DMS79 (cell line): ENCODE results near the gene R3HCC1L.

ENCODE experiments used
- DNase-seq: peaks from one replicate; lab custom pipeline; 2025; lab: John Stamatoyannopoulos, UW

R3HCC1L gene

DNA sequence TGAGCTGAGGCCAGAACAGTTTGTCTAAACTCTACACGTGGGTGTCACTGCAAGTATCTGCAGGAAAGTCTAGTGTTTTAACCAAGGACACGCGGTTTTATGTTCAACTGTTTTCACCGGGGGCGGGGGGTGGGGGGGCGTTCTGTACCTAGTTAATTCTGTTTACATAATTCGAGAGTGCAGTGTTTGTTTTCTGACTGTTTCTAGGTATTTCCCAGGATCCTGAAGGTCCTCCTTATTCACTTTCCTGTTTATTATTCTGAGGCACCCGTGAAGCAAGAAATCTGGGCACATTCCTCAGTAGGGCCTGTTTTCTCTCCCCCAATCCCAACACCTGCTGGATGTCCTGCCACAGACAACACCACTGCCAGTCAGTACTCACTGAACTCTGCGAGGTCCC lies 125.9 kb downstream of the R3HCC1L start:
- no peak for DNase-seq

DNA sequence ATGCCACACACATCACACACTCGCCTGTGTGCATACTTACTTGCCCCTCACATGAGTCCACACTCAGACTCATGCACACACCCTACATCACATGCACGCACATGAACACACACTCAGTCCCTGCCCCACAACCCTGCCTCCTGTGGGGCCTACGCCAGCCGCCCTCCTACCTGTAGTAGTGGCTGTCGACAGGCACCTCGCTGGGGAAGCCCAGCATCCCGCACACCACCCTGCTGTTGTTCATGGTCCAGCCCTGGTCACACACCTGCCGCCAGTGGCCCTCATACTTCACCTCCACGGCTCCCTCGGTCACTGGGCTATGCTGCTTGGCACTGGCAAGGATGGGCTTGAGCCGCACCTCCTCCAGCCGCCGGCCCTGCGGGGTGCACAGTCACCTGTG lies 126.3 kb downstream of the R3HCC1L start:
- DNase-seq = no peak

DNA sequence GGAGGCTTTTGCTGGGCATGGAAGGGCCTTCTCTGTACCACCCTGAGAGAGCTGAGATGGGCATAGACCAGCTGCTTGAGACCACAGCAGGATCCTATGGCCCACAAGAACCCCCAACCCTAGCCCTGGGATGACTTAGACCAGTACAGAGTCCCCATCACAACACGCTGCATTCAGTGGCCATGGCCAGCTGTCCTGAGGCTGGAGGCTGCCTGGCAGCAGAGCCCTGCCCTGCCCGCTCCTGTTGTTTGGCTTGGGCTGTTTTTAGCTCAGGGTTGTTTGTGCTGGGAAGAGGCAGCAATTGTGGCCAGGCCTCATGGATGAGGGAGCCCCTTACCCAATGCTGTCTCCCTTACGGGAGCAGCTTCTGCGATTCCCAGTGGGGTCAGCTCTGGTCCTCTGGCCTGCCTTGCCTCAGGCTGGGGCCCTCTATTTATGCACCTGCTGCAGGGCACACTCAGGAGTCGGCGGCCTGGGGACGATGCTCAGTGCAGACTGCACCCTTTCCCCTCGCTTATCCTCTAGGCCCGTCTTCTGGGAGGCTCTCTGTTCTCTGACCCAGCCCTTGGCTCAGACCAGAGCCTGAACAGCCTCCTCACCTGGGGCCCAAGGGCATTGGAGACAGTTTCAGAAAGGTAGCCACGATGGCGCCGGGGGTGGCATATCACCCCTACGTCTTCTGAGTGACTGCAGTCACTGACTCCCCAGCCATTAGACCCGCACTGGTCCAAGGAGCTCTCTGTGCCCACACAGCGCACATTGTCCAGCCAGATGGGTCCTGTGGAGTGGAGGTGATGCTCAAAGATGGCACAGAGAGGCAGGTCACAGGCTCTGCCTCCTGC lies 127.2 kb downstream of the R3HCC1L start:
- no peak for DNase-seq

DNA sequence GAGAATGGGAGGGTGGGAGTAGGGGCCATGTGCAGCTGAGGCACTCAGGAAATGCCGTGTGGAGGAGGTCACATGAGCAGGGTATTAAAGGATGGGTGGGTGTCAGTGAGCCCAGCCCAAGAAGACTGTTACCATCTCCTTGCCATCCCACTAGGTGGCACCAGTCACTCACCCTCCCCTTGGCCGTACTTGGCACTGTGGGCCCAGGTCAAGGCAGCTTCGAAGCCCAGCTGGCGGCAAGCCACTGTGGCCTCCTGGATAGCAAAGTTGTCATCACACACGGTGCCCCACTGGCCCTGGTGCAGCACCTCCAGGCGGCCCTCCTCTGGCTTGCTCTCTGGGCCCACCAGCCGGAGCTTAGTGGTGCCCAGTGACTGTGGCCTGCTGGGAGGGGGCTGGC lies 128.1 kb downstream of the R3HCC1L start:
- no peak for DNase-seq

DNA sequence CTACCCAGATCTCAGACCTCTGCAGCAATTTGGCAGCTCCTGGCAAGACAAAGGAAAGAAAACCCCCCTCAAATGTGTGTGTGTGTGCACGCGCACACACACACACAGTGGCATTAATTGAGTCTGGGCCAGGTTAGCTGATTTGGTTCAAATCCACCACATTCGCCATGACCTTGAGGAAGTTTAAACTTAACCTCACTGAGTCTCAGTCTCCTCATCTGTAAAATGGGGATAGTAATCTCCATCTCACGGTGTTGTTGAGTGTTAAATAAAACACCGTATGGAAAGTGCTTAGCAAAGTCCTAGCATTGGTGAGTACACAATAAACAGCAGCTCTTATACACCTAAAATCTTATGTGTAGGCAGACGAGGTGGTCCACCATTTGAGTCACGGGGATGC lies 128.6 kb downstream of the R3HCC1L start:
- DNase-seq = no peak

DNA sequence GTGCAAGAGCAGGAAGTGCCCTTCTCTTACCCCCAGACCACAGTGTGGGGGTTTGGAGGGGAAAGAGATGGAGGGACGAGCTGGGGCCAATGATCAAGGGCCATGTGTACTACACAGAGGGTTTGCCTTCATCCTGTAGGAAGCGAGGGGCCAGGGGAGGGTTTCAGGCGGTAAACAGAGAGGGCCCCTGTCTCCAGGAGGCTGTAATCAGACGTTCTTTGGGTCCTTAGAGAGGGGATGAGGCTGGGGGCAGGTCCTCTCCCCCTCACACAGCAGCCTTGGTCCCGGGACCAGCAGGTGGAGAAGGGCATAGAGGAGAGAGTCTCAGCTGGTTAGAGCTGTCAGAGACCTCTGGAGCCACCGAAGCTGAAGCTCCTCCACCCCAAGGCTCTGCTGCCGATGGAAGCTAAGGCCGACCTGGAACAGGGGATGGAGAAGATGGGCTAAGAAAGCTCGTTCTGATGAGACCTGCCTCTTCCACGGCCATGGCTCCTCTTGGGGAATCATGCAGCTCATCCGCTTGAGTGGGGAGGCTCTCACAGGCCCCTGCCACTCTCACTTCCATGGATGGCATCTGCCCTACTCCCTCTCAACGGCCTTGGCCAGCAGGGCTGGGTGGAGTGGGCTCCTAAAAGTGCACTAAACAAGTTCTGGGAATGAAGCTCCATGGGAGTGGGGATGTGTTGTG lies 130.1 kb downstream of the R3HCC1L start:
- DNase-seq = no peak

DNA sequence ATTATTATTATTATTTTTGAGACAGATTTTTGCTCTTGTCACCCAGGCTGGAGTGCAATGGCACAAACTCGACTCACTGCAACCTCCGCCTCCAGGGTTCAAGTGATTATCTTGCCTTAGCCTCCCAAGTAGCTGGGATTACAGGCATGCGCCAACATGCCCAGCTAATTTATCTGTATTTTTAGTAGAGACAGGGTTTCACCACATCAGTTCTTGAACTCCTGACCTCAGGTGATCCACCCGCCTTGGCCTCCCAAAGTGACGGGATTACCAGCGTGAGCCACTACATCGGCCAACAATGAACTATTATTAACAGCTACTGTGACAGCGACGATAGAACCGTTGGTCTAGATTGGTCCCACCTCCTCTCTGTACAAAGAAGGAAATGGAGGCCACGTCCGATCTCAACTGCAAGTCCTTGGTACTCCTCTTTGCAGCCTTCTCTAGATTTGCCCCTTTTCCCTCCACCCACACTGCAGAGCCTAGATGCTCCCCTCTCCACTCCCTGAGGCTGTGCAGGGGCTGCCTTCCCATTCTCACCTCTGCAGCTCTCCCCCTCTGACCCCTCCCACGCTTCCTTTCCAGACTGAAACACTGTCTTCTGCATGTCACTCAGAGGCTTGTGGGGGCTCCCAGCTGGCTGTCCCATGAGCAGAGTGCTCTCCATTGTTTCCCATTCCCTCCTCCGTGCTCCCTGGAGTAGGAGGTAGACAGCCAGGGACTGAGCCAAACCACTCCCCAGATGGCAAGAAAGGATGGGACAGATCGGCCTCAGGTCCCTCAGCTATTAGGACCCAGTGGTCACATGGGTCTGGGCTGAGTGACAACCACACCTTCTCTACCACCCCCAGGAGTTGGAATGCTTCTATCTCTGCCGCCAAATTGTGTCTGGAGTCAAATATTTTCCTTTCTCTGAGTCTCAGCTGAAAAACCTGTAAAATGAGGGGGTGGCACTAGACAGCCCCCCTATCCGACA lies 131.2 kb downstream of the R3HCC1L start:
- DNase-seq = no peak

DNA sequence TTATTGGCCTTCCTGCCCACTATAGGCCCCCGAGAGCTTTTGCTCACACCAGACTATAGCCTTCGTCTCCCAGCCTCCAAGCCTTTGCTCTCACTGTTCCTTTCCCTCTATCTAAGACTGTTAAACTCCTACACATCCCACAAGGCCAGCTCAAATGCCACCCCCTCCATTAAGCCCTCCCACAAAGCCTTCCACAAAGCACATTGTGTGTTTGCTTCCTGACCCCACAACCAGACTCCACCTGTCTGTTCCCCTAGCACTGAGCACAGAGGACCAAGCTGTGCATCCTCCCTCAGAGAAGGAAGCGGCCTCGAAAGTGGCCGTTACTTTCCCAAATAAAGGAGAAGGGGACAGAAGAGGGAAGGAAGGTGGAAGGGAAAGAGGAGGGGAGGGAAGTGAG lies 132.2 kb downstream of the R3HCC1L start:
- DNase-seq = no peak

DNA sequence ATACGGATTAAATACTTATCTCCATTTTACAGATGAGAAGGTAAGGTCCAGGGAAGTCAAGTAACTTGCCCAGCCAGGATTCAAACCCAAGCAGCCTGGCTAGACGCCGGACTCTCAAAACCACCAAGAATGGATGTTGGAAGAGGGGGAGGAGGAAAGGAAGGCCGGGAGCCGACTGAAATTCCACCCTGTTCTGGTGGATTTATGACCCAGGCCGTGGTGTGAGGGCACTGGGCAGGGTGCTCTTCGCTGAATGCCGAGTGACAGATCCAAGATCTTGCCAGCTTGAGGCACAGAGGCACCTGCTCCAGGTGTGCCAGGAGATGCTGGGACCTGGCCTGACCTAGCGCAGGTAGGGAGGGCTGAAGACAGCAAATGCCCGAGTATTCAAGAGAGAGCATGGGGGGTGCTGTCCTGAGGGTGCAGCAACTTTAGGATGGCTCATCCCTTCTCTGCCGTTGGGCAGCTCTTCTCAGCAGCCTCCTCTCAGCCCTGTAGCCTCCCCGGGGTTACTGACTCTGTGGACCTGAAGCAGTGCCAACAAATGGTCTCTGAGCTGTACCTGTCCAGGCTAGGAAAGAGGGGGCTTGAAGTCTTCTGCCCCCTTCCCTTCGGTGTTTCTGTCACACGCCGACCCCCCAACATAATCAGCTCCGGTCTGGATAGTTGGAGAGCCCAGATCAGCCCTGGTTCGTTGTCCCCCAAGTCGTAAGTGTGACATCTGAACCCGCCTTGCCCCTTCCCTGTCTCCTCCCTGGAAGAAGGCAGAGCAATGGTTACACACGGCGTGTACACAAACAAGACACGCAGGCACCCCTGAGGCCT lies 132.8 kb downstream of the R3HCC1L start:
- no peak for DNase-seq

DNA sequence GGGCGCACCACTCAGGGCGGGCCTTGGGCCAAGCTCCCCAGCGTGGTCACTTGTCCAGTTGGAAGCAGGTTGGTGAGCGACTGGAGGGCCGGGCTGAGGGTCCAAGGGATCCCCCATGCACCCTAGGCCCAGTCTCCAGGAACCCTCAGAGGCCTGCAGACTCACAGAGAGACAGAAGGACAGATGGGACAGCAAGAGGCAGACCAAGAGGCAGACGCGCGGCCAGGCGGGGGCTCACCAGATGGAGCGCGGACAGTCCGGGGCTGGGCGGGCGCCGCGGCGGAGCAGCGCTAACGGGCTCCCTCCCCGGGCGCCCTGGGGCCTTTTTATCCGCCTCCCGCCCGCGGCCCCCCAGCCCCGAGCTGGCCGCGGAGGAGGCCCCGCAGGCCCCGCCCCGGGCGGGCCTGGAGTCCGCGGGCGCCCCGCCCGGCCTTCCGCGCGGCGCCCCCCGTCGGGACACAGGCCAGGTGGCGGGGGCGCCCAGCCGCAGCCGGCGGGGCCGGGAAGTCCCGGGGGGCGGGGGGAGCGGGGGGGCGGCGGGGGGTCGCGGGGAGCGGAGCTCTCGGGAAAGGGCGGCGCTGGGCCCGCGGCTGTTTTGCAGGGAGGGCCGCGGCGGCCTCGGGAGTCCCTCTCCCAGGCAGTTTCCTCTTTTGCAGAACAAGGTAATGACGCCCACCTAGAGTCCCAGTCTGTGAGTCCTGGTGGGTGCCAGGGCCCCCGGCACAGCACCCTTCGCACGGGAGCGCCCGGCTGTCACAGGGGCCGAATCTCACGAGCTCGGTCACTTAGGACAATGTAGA lies 133.6 kb downstream of the R3HCC1L start, which contains the start of gene LOXL4:
LOXL4 (minus strand) TSS at position 301 of the 800 bp plus-strand sequence. CDS start 5,175 bp downstream, outside the sequence.
- DNase-seq = no peak

DNA sequence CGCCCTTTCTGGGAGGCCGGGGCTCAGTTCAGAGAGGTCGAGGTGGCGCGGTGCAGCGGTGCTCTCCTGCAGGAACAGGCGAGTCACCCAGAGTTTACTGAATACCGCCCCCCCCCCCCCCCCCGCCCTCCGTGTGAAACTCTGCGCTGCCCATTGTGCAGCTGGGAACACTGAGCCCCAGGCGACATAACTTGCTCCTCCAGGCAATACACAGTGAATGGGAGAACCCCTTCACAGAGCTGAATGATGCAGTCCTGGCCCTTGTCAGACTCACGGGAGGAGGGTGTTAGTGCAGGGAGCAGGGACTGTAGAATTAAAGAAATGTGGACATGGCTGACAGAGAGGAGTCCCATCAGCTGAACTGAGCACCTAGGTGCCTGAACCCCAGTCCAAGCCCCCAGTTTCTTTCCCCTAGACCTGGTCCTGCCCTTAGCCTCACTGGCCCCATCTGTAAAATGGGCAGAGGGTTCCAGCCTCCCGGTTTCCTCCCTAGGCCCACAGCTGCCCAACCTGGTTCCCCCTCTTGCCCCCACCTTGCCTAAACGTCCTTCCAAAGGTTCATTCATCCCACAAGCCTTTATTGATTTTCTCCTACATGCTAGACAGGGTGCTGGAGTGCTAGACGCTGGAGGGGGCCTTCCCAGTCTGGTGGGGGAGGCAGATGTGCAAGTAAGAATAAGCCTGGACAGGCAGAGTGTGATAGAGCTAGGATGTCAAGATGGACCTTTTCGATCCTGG lies 134.4 kb downstream of the R3HCC1L start:
- DNase-seq = no peak

DNA sequence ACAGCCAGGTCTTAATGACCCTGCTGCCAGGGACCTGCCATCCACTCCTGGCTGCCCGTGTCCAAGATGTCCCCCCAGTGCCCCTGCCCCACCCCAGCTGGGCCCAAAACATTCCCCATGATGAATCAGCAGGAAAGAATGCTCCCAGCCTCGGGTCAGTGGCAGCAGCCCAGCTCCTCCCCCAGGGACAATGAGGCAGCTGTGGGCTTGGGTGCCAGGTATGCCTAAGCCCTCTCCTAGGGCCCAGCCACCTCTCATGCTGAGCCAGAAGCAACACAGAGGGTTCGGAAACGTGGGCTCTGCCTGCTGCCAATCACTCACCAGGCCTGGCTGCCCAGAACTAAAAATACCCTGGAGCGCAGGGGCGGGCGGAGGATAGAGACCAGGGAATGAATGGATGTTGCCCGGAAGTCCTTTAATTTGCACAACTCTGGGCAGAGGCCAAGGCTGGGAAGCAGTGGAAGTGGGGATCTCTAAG lies 135.0 kb downstream of the R3HCC1L start:
- no peak for DNase-seq

DNA sequence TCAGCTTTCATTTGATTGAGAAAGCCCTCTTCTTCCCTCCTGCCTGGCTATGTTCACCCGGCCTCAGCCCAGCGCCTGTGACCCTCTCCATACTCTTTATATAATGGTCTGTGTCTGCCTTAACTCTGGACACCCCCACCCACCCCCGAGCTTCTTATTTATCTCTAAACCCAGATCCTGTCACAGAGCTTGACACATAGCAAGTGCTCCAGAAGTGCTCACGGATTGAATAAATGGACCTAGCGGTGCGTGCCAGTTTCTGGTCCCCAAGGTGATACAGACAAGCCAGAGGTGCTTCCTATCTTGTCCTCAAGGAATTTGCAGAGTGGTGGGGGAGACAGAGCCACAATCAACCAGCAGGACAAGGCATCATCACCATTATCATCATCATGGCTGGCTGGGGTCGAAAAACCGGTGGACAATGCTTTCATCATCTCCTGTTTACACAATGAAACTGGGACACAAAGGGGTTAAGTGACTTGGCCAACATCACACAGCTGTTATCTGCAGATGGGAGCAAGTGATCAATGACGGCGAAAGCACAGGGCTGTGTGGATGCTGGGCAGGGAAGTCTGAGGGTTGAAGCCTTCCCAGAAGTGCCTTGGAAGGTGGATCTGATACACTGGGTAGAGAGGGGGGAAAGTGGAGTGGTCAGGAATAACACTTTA lies 135.8 kb downstream of the R3HCC1L start:
- DNase-seq = no peak

DNA sequence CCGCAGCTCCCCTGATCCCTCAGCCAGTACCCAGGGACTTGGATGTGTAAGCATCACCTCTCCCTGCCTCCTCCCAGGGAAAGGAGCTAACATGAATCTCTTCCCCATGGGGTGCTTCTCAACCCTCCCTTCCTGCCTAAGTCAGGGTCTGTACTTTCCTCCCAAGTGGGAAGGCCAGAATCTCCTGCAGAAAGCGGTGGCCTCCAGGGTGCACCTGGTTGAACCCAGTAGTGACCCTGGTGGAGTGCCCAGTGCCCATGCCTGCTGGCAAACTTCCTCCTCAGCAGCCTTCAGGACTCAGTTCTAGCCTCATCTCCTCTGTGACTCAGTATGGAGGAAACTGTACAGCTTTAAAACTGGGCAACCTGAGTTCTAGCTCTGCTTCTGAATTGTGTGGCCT lies 136.3 kb downstream of the R3HCC1L start:
- DNase-seq = no peak

DNA sequence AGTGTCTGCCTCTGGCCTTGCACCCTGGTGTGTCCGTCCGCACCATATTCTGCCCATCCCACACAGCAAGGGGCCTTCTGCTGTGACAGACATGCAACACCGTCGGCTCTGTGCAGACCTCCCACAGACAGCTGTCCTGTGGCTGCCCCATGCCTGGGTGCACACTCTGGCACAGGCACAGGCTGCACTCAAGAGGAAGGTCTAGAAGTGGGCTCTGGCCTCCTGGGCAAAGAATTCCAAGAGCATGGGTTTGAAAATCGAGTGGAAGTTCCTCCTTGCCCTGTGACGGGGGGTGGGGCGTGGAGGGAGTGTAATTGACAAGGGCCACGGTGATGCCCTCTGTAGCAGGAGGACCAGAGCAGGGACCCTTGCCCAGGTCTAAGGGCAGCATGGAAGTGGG lies 137.8 kb downstream of the R3HCC1L start:
- no peak for DNase-seq

DNA sequence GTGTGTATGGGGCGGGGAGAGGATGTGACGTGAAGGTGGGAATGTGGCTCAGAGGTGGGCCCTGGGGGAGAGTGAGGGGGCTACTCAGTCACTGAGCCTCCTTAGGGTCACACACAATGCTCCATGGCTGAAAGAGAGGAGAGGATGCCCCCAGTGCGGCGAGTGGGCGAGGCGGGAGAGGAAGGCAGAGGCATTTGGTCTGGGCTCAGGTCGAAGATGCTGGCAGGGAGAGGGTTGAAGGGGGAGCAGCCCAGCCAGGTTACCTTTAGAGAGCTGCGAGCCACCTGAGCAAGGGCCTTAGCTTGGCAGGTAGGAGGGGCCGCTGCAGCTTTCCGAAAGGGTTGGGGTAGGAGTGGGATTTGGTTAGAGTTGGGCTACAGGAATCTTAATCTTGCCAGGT lies 138.2 kb downstream of the R3HCC1L start:
- no peak for DNase-seq

DNA sequence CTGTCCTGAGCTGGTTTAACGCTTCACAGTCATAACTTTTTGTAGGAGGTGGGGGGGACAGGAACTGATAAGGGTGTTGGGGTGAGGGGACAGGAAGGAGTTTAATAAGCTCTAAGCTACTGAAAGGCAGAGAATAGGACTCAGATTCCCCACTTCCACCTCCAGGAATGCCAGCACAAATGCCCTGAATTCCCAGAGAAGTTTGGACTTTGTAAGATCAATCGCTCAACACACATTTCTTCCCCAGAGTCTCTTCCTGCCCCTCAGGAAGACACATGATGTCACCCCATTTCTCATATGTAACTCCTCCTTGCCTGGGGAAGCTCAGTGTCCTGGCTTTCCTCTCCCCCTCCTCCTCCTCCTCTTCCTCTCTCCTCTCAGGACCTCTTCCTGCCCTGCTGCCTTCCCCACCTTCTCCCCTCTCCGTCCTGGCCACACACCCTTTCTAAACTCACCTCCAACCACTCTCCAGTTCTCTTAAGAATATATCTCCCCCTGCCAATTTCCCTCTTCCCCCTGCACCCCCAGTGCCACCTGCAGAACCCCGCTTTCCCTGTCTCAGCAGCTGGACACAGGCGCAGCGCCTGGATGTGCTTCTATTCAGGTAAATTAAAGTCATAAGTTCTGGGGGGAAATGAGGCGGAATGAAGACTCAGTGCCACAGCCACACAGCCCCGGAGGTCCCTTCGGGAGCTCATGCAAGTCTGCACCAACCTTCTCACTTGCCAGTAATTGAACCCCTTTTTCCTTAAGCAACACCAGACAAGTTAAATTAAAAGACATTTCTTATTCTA lies 138.8 kb downstream of the R3HCC1L start:
- no peak for DNase-seq

DNA sequence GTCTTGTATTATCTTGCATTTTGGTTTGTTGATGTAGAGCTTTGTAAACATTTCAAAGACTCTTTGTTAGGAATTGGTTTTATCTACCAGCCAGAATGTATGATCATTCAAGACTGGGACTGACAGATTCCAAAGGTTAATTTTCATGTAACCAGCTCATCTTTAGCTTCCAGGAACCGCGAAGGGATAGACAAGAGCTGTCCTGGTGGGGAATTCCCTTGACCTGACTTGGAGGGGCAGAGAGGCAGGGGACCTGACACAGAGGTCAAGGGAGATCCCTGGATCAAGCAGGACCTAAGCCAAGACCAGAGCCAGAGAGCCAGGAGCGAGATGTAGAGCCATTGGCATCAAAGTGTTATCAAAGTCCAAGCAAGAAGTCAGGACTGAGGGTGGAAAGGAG lies 140.1 kb downstream of the R3HCC1L start:
- no peak for DNase-seq
